ENCODE measurements around the gene SCCPDH.

DNA sequence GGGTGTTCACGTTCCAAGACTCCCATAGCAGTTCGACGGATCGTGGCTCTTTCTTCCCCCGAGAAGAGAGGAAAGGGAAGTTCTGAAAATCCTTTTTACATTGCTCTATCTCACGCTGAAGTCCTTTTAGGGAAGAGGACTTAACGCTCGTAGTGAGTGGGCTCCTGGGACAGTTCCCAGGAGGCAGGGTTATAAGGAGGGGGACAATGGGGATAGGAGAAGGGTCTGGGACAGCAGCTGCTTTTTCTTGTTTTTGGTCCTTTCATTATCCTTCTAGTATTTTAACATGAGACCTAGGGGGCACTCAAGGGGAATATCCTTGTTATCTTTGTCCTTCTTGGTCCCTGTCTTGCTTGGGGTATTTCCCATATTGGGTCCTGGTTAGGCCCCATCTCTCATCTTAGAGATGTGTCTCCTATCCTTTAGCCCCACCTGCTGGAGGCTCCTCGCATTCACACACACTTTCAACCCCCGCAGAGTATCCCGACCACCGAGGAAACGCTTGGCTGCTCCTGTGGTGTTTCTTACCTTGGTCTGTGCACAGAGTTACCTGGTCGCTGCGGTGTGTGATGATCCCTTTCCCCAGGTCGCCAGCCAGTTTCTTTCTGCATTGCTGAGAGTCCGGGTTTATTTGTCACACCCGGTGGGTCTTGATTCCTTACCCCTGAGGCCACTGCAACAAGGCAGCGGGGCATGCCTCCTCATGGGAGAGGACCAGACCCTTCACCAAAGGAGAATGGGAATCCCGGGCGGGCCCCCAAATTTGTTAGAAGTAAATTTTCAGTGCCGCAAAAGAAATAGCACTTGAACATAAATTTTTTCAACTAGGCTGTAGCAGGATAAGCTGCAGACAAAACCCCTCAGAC lies 29.7 kb downstream of the SCCPDH start:
- TF ChIP-seq, protein P1, sequence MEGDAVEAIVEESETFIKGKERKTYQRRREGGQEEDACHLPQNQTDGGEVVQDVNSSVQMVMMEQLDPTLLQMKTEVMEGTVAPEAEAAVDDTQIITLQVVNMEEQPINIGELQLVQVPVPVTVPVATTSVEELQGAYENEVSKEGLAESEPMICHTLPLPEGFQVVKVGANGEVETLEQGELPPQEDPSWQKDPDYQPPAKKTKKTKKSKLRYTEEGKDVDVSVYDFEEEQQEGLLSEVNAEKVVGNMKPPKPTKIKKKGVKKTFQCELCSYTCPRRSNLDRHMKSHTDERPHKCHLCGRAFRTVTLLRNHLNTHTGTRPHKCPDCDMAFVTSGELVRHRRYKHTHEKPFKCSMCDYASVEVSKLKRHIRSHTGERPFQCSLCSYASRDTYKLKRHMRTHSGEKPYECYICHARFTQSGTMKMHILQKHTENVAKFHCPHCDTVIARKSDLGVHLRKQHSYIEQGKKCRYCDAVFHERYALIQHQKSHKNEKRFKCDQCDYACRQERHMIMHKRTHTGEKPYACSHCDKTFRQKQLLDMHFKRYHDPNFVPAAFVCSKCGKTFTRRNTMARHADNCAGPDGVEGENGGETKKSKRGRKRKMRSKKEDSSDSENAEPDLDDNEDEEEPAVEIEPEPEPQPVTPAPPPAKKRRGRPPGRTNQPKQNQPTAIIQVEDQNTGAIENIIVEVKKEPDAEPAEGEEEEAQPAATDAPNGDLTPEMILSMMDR (IDR thresholded peaks at IDR 0.05): peak; percentile 15 to 40 (median 36)
- no peak for TF ChIP-seq POLR2A (IDR thresholded peaks at IDR 0.05)
- no peak for TF ChIP-seq EP300 (IDR thresholded peaks at IDR 0.05)

Measured in ovary (tissue), 3 donors.